DLD1 (cell line): ENCODE data around the gene VAV2.

Source experiments
- in situ Hi-C: cut with HindIII; loops from 2 replicates; pipeline ENCODE4 v1.10.0; 2017; ENCODE audit warnings: low sequenced_read_pairs

Gene VAV2

GRCh38 chr9:133807037-133807436, 185.1 kb downstream of the VAV2 start:
- in situ Hi-C loops: no loop called here

DNA sequence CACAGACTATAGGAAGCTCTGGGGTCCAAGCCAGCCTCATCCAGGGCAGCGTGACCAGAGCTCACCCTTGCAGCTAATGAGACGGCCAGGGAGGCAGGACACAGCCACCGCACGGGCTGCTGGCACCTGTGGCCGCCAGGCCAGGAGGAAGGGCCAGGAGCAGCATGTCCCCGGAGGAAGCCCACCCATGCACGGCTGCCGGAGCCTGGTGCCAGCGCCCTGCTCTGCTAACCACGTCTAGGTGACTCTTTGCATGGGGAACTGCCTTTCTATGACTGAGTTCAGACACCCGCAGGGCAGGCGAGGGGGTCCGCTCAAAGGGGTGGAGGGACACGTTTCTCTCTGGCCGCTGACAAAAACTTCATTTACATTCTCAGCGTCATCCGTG, 185.5 kb downstream of the VAV2 start:
- in situ Hi-C loops: no loop called here

- in situ Hi-C loops: no loop called here
These were observed 186.1 kb downstream of the VAV2 start for GRCh38 chr9:133805876-133806622.

DNA sequence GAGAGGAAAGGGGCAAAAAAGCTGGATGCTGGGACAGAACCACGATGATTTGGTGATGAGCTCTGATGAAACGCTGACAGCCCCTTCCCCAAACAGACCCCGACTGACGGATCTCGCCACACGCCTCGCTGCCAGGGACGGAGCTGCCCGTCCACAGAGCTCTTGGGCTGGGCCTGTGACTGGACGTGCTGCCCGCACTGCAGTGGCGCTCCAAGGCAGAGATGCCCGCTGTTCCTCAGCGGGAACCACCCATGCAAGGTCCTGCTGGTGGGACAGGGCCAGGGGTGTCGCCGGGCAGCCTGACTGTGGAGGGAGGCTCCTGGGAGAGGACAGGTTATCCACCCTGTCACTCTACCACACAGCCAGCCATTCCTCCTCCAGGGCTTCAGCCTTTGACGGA, 187.9 kb downstream of the VAV2 start:
- in situ Hi-C loops: no loop called here

- in situ Hi-C loops: no loop called here
These were observed 188.4 kb downstream of the VAV2 start for GRCh38 chr9:133803745-133804144.

DNA sequence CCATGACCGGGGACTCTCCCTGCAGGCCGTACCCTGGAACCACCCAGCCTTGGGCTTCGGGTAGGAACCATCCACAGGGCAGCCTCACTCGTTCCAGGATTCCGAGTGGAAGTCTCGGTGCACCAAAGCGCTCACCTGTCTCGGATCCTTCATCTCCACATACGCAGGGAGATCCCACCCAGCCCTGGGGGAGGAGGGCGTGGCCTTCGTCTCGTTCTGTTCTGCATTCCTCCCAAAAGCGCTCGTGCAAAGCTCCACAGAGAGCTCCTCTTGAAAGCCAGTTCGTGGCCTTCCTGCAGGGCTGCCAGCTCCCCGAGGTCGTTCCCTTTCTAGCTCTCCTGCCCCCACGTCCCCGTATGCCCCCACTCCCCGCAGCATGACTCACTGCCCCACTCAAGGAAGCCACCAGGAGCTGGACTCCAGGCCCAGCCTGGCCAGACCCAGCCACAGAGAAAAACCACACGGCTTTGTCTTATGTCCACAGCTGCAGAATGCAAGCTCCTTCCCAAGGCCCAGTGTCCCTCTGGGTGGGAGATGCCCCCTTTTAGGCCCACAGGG, 189.0 kb downstream of the VAV2 start:
- in situ Hi-C loops: no loop called here

DNA sequence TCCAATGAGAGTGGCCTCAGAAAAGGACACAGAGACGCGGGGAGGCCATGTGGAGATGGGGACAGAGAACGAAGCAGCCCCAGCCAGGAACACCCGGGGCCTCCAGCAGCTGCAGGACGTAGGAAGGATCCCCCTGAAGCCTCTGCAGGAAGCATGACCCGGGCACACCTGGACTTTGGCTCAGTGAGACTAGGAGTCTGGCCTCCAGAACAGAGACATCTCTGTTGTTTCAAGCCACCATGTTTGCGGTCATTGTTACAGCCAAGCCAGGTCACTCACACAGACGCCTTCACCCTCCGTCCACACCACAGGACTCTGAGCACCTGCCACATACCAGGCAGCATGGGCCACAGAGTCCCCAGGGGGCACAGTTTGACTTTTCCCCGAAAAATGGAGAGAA, 190.4 kb downstream of the VAV2 start:
- in situ Hi-C loops: no loop called here

- in situ Hi-C loops: no loop called here
These were observed 191.9 kb downstream of the VAV2 start for GRCh38 chr9:133800266-133800665.

DNA sequence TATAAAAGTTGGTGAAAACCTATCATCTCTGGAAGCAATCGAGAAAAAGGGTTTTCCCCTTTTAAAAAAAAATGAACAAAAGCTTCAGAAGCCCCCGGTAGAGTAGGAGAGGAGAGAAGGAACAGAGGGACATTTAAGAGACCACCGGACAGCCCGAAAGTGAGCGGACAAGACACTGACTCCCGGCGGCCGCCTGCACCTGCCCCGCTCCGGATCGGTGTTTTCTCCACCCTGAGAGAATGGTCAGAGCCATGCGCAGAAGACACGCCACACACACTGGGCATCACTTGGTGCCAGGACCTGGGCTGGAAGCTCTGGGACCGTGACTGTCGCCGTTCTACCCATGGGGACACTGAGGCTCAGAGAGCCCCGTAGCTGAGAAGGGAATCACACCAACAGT, 192.4 kb downstream of the VAV2 start:
- in situ Hi-C loops: loop anchor here (25.0 kb wide), 1 partner anchor 188 kb away; the partner anchor contains the start of gene VAV2

GRCh38 chr9:133799106-133799505, 193.0 kb downstream of the VAV2 start:
- in situ Hi-C loops: loop anchor here (25.0 kb wide), 1 partner anchor 188 kb away; the partner anchor contains the start of gene VAV2

DNA sequence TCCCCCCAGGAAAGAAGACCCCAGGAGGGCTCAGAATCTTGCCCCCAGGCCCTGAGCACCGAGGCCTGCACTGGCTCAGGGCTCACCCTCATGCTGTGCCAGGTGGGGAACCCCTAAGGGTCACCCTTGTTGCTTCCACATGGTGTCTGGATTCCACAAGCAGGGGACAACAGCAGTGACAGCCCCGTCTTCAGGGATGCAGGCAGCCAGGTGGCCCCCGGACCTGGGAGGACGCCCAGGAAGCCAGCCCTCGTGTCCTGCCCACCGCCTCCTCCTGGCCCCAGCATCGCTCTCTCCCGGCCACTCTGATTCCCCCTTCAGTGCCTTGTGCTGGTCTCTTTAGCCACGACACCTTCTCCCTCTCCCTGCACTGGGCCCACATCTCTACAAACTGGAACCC, 194.0 kb downstream of the VAV2 start:
- in situ Hi-C loops: loop anchor here (25.0 kb wide), 1 partner anchor 189 kb away; the partner anchor contains the start of gene VAV2

DNA sequence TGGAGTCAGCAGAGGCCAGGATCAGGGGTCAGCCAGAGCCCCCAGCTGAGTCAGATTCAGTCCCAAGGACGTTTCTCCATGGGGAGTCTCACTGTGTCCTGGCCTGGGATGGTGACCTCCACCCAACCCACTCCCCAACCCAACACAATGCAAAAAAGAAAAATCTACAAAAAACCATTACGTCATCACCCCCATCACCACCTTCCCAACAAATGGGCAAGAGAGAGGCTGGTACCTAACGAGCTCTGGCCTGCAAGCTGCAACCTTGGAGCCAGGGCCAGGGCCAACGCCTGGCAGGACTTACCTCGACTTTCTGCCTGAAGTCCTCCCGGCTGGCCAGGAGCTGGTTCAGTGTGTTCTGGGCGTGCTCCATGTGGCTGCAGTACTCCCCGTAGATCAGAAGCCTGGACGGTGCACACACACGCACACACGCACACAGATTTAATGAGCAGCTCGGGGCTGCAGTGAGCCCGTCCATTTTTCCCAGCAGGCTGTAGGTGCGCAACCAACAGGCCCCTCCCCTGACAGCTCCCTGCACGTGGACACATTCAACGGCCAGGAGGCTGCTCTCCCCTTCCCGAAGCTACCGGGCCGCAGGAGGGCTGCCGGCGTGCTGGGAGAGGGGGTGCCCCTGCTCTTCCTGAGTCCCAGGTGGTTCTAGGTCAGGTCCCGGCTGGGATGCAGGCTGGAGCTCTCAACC, 194.6 kb downstream of the VAV2 start:
- in situ Hi-C loops: loop anchor here (25.0 kb wide), 1 partner anchor 190 kb away; the partner anchor contains the start of gene VAV2

- in situ Hi-C loops: loop anchor here (25.0 kb wide), 1 partner anchor 191 kb away; the partner anchor contains the start of gene VAV2
These were observed 195.6 kb downstream of the VAV2 start for GRCh38 chr9:133796562-133796961.

GRCh38 chr9:133795049-133795448, 197.1 kb downstream of the VAV2 start:
- in situ Hi-C loops: loop anchor here (25.0 kb wide), 1 partner anchor 192 kb away; the partner anchor contains the start of gene VAV2

- in situ Hi-C loops: loop anchor here (25.0 kb wide), 1 partner anchor 193 kb away; the partner anchor contains the start of gene VAV2
These were observed 197.9 kb downstream of the VAV2 start for GRCh38 chr9:133794016-133794760.

DNA sequence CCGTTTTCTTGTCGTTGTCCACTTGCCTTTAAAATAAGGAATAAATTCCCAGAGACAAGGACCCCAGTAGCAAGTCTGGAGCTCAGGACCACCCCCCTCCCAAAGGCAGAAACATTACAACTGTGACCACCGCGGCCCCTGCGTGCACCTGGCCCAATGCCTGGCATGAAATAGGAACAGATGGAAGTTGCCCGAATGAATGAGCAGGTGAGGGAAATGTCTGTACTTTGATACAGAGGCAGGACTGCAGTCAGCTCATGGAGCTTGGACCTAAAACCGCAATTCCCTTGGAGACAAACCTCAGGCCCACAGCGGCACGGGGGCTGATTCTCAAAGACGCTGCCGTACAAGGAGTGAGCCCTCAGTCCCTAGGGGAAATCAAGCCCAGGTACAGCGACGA, 198.7 kb downstream of the VAV2 start:
- in situ Hi-C loops: loop anchor here (25.0 kb wide), 1 partner anchor 194 kb away; the partner anchor contains the start of gene VAV2

- in situ Hi-C loops: loop anchor here (25.0 kb wide), 1 partner anchor 194 kb away; the partner anchor contains the start of gene VAV2
These were observed 199.2 kb downstream of the VAV2 start for GRCh38 chr9:133792721-133793470.

DNA sequence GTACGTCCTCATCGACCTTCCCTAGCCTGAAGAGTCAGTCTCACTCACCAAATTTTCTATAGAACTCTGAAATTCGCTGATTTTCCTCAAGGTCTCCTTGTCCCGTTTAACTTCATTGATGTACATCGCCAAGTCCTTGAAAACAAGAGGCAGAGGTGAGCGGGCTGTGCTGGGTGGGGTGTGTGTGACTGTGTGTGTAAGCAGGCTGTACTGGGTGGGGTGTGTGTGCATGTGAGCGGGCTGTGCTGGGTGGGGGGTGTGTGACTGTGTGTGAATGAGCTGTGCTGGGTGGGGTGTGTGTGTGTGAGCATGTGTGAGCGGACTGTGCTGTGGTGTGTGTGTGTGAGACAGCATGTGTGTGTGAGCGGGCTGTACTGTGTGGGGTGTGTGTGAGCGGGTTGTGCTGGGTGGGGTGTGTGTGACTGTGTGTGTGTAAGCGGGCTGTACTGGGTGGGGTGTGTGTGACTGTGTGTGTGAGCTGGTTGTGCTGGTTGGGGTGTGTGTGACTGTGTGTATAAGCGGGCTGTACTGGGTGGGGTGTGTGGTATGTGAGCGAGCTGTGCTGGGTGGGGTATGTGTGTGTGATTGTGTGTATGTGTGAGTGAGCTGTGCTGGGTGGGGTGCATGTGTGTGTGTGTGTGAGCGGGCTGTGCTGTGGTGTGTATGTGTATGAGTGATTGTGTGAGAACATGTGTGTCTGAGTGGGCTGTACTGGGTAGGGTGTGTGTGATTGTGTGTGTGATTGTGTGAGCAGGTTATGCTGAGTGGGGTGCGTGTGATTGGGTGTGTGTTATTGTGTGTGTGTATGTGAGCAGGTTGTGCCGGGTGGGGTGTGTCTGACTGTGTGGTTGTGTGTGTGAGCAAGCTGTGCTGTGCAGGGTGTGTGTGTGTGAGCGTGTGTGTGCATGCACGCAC, 200.1 kb downstream of the VAV2 start:
- in situ Hi-C loops: loop anchor here (25.0 kb wide), 1 partner anchor 195 kb away; the partner anchor contains the start of gene VAV2

DNA sequence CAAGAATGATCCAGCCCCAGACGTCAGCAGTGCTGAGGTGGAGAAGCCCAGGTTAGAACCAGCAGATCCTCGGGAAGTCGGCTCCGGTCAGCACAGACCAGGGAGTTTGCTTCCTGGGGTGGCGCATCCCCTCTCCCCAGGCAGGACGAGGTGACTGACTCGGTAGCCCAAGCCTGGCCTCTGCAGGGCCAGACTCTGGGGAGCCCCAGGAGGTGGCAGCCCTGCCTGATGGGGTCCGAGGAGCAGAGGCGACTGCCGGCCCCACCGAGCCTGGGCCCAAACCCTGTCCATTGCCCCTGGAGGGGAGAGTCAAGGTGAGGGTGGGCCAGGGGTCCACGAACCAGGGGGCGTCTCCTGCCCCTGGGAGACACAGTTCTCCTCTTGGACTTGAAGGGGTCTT, 201.1 kb downstream of the VAV2 start:
- in situ Hi-C loops: loop anchor here (25.0 kb wide), 1 partner anchor 196 kb away; the partner anchor contains the start of gene VAV2
